HS-27A (cell line): ENCODE data around the gene NKAIN2.

Experiments used
- DNase-seq: peaks from one replicate; pipeline ENCODE4 v3.0.0-alpha.2; 2012; ENCODE audit warnings: low read depth, missing footprints

NKAIN2 gene

GRCh38 chr6:124029567-124029966, 225.9 kb downstream of the NKAIN2 start:
- no peak for DNase-seq

- DNase-seq, result no peak
These were observed 229.8 kb downstream of the NKAIN2 start for GRCh38 chr6:124033501-124033900.

- no peak for DNase-seq
These were observed 232.7 kb downstream of the NKAIN2 start for GRCh38 chr6:124036384-124036783.

GRCh38 chr6:124040655-124041054, 237.0 kb downstream of the NKAIN2 start:
- no peak for DNase-seq

- no peak for DNase-seq
These were observed 248.5 kb downstream of the NKAIN2 start for GRCh38 chr6:124052120-124052519.

GRCh38 chr6:124053315-124053714, 249.7 kb downstream of the NKAIN2 start:
- no peak for DNase-seq

GRCh38 chr6:124054034-124054433, 250.4 kb downstream of the NKAIN2 start:
- DNase-seq, result no peak

- DNase-seq, result no peak
These were observed 251.7 kb downstream of the NKAIN2 start for GRCh38 chr6:124055395-124055794.

GRCh38 chr6:124055963-124056362, 252.3 kb downstream of the NKAIN2 start:
- DNase-seq, result no peak

GRCh38 chr6:124056407-124057334, 253.0 kb downstream of the NKAIN2 start:
- DNase-seq, result no peak

- no peak for DNase-seq
These were observed 253.8 kb downstream of the NKAIN2 start for GRCh38 chr6:124057461-124057860.

- no peak for DNase-seq
These were observed 260.9 kb downstream of the NKAIN2 start for GRCh38 chr6:124064317-124065113.

GRCh38 chr6:124066269-124066668, 262.6 kb downstream of the NKAIN2 start:
- DNase-seq, result no peak

GRCh38 chr6:124066946-124067552, 263.4 kb downstream of the NKAIN2 start:
- DNase-seq, result no peak

- DNase-seq, result no peak
These were observed 265.7 kb downstream of the NKAIN2 start for GRCh38 chr6:124069230-124069950.

GRCh38 chr6:124073021-124073420, 269.4 kb downstream of the NKAIN2 start:
- no peak for DNase-seq

GRCh38 chr6:124073820-124074587, 270.3 kb downstream of the NKAIN2 start:
- DNase-seq, result no peak

- no peak for DNase-seq
These were observed 270.9 kb downstream of the NKAIN2 start for GRCh38 chr6:124074606-124075005.

GRCh38 chr6:124076336-124077048, 272.8 kb downstream of the NKAIN2 start:
- DNase-seq, result no peak

- no peak for DNase-seq
These were observed 274.5 kb downstream of the NKAIN2 start for GRCh38 chr6:124078169-124078568.
